HG02884 (cell line): Measurements from ENCODE around the gene GBP6.
"Not testable (repeated sequence)": the region's sequence is repeated elsewhere in the genome, so short reads cannot be mapped to it uniquely, and the experiment has no call there.

ENCODE experiments used
- ATAC-seq: cut with Tn5 transposase; IDR thresholded peaks from one replicate; pipeline ENCODE4 v1.9.1; 2021; ENCODE audit warnings: mild to moderate bottlenecking, moderate library complexity; ENCODE audit not compliant: unreplicated experiment

Gene GBP6

GRCh38 chr1:89363638-89364536 lies at the start of gene GBP6:
Gene GBP6 (plus strand): TSS chr1:89364059. CDS start chr1:89368552, 4,493 bp downstream.
- ATAC-seq = peak; percentile 21

DNA sequence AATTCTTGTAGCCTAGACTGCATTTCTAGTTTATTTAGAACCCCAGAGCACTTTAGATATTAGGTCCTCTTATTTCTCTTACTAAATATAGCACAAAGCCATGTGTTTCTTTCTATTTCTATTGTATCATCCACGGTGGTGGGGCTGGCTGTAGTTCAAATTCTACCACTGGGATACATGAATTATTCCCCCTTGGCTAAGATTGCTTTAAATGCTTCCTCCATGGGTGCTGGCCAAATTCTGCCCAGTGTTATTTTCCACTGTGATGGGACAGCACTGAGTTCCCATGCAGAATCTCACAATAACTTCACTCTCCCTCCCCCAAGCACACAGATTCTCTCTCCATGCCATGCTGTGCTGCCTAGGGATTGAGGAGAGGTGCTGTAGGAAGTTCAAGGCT lies 41.5 kb upstream of the GBP6 start:
- ATAC-seq = no peak

GRCh38 chr1:89331890-89332289 lies 32.0 kb upstream of the GBP6 start:
- ATAC-seq = no peak

DNA sequence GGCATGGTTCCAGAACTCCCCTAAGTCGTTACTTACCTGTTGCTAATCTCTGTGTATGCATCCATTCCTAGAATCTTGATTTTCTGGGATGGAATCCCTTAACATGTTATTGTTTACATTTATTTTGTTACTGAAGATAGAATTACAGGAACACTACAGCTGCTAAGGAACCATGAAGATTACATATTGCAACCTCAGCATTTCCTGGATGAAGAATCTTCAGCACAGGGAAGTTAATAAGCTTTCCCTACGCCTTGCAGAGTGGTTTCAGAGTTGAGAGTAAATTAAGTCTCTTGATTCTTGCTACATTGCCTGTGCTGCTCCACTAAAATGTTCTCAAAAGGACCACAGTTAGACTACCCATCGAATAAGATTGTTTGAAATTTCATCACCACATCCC lies 31.4 kb upstream of the GBP6 start:
- no peak for ATAC-seq

DNA sequence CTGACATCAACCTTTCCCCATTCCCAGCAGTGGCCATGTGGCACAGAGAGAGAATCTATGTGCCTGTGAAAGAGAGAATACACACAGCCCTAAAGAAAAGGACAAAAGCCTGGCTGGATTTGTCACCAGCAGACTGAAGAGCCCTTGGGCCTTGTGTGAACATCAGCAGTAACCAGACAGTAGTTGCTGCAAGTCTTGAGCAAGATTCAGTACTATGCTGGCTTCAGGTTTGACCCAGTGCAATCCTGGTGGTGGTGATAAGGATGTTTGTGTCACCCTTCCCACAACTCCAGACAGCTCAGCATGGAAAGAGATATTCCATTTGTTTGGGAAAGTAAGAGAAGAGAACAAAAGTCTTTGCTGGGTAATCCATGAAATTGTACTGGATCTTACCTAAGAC lies 28.4 kb upstream of the GBP6 start:
- ATAC-seq = no peak

- no peak for ATAC-seq
Measured at GRCh38 chr1:89337903-89338302, 26.0 kb upstream of the GBP6 start.

- no peak for ATAC-seq
Measured at GRCh38 chr1:89339039-89339438, 24.8 kb upstream of the GBP6 start.

- ATAC-seq = not testable (repeated sequence)
Measured at GRCh38 chr1:89345479-89345878, 18.4 kb upstream of the GBP6 start.

GRCh38 chr1:89347296-89347695 lies 16.6 kb upstream of the GBP6 start:
- ATAC-seq = no peak

- ATAC-seq = no peak
Measured at GRCh38 chr1:89350298-89350697, 13.6 kb upstream of the GBP6 start.

DNA sequence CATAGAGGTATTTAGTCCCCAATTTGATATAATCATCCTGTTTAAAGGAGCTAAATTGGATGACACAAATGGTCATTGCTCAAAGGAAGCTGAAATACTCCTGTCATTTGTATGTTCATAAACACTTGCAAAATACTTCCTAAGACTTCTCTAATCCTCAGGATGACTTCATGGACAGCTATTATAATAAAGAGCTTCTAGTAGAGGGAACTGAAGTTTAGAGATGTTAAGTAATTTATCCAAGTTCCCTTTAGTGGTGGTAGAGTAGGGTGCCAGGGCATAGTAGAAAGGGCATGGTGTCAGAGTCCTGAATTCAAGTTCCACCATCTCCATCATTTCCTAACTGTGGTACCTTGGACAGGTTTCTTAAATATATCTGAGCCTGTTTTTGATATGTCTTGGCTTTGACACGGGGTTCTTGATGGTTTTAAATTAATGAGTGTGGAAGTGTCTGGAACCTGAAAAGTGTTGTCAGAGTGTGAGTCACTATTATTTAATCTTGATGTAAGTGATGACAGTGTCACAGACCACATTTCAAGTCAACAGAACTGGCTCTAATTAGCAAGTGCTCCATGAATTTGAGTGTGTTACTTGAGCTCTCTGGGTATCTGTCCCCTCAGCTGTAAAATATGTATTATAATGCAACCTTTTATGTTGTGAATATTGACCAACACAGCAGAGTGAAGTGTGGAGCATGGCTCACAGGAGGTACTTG lies 12.1 kb upstream of the GBP6 start:
- ATAC-seq = no peak

- ATAC-seq = no peak
Measured at GRCh38 chr1:89352421-89352820, 11.4 kb upstream of the GBP6 start.

- ATAC-seq = no peak
Measured at GRCh38 chr1:89354205-89354604, 9.7 kb upstream of the GBP6 start.

DNA sequence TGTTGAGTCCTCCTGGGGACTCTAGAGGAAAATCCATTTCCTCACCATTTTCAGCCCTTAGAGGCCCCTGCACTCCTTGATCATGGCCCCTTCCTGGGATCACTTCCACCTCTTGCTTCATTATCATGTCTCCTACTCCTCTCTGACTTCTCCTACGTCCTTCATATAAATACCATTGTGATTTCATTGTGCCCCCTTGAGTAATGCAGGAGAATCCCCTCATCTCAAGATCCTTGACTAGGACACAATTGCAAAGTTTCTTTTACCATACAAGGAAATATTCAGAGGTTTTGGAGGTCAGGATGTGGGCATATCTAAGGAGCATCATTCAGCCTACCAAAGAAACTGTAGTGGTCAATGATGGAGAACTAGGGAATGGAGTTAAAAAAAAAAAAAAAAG lies 8.8 kb upstream of the GBP6 start:
- ATAC-seq = no peak

GRCh38 chr1:89356658-89357400 lies 7.0 kb upstream of the GBP6 start:
- ATAC-seq = no peak

- ATAC-seq = peak; percentile 54
Measured at GRCh38 chr1:89358287-89358893, 5.5 kb upstream of the GBP6 start.

DNA sequence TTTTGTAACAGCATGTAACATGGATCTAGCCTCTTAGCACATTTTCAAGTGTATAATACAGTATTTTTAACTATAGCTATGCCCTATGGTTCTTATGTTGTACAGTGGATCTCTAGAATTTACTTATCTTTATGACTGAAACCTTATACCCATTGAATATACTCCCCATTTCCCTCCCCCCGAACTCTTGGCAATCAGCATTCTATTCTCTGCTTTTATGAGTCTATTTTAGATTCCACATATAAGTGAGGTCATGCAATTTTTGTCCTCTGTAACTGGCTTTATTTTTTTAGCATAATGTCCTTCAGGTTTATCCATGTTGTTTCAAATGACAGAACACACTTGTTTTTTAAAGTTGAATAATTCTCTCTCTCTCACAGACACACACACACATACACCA lies 3.1 kb upstream of the GBP6 start:
- ATAC-seq = no peak

DNA sequence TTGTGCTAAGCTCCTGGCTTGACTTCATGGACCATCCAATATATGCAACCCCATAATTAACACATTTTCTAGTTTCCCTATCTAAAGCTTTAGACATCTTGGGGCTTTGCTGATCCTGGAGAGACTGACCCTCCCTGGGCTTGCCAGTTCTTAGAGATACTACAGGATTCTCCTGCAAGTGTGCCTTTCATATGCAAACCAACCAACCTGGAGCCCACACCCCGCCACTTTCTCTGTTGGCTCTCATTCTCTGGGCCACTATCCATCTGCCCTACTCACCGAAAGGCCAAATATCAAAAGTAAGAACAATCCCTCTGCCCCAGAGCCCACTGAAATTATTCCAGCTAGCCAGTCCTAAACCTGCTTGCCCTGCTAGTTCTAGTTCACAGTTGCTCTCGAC lies 2.2 kb upstream of the GBP6 start:
- ATAC-seq = no peak

DNA sequence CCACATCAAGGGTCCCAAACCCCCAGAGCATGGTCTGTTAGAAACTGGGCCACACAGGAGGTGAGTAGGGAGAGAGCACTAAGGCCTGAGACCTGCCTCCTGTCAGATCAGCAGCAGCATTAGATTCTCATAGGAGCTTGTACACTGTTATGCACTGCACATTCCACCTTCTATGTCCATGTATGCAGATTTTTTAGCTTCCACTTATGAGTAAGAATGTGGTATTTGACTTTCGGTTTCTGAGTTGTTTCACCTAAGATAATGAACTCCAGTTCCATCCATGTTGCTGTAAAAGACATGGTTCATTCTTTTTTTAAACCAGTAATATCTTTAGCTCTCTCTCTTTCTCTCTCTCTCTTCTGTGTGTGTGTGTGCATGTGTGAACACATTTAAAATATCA lies 663 bp upstream of the GBP6 start:
- peak; percentile 90 for ATAC-seq

- ATAC-seq = no peak
Measured at GRCh38 chr1:89364954-89365550, 1.2 kb downstream of the GBP6 start.

GRCh38 chr1:89367221-89367620 lies 3.4 kb downstream of the GBP6 start:
- no peak for ATAC-seq
